GM23248 (cell line): ENCODE results near the gene SHROOM3.

Experiments
- EZH2 ChIP-seq: fragments of 200-600 bp; sonication (generic); IDR thresholded peaks from 2 replicates; pipeline ENCODE4 v1.6.1; 2018; ENCODE audit warnings: antibody characterized with exemption, mild to moderate bottlenecking; ENCODE audit not compliant: insufficient read depth, poor library complexity, severe bottlenecking
- EZH2phosphoT487 ChIP-seq: fragments of 200-600 bp; sonication (generic); IDR thresholded peaks from 2 replicates; pipeline ENCODE4 v1.6.1; 2018; ENCODE audit warnings: antibody characterized with exemption, moderate library complexity, mild to moderate bottlenecking, low read depth; ENCODE audit not compliant: insufficient read depth

- TF ChIP-seq EZH2 (no peak), EZH2phosphoT487 (no peak)
Measured at GRCh38 chr4:76747563-76747962, 312.5 kb downstream of the SHROOM3 start.
